Right lobe of liver (tissue), 4 donors: ENCODE data around the gene ANAPC2.

ENCODE experiments used
- CTCF ChIP-seq, 4 donors: fragments of 200-600 bp in 3 of 4; fragments of 450-650 bp in 1 of 4; IDR thresholded peaks; one replicate each; pipeline versions ENCODE4 v1.5.1 to v1.8.0; 2016 to 2022; ENCODE audit warnings: antibody characterized with exemption in 4 of 4, mild to moderate bottlenecking in 2 of 4
- POLR2A ChIP-seq: fragments of 450-650 bp; IDR thresholded peaks from one replicate; pipeline ENCODE4 v1.6.1; 2017; ENCODE audit warnings: antibody characterized with exemption, mild to moderate bottlenecking
- donor health status: DM: no; HTN: no; CAD: no.
- donor health status: DM: no; HTN: no; CAD: no.
- donor health status: DM: no; HTN: yes; CAD: no.

- TF ChIP-seq CTCF (IDR thresholded peaks at IDR 0.05) (no peak), POLR2A (no peak)
These were observed 39.0 kb downstream of the ANAPC2 start for GRCh38 chr9:137149363-137149762.
